Retinal pigment epithelial cell (primary cell): ENCODE results near the gene ACTMAP.
A peak's percentile ranks its signal among the peaks of the same experiment; 100 is the strongest.

ENCODE experiments used
- DNase-seq: peaks from one replicate; pipeline ENCODE4 v3.0.0-alpha.2; 2010; ENCODE audit warnings: low read depth
- H3K4me3 ChIP-seq: 2 replicates; pipeline ENCODE4 v1.5.1; 2011; ENCODE audit warnings: mild to moderate bottlenecking, low read length, control low read depth, moderate library complexity
- CTCF ChIP-seq: conservative IDR thresholded peaks from 2 replicates; pipeline ENCODE4 v1.5.1; 2011; ENCODE audit warnings: low read depth, low read length, control low read depth, inconsistent platforms

ACTMAP gene

DNA sequence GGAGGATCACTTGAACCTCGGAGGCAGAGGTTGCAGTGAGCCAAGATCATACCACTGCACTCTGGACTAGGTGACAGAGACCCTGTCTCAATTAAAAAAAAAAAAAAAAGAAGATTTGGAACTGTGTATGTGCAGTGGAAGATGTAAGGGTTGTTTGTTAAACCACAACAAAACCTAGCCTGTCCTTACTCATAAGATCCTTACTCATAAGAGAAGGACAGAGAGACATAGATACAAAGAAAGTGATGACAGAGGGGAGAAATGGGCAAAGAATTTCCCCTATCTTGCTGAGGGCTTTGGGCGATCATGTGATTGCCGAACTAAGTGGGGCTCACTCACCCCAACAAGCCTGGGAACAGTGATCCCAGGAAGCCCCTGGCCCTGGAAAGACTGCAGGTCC lies 25.4 kb downstream of the ACTMAP start:
- no peak for TF ChIP-seq CTCF
- no peak for DNase-seq
- no peak overlapping the region for H3K4me3 ChIP-seq

DNA sequence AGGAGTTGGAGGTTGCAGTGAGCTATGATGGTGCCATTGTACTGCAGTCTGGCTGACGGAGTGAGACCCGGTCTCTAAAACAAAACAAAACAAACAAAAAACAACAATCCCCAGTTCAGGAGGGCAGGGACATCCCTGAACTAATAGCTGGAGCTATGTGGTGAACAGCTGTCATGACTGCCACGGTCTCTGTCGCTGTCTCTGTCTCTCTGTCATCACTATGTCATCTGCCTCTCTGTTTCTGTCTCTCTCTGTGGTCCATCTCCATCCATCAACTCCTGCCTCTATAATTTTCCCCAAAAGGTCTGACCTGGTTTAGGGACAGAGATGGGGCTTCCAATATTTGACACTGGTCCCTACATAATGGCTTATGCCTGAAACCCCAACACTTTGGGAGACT lies 26.0 kb downstream of the ACTMAP start:
- TF ChIP-seq CTCF = no peak
- no peak overlapping the region for H3K4me3 ChIP-seq
- DNase-seq = no peak

- no peak for DNase-seq
- H3K4me3 ChIP-seq = no peak overlapping the region
- TF ChIP-seq CTCF = no peak
Observed at GRCh38 chr19:40723661-40724254, 26.5 kb downstream of the ACTMAP start.

- no peak for TF ChIP-seq CTCF
- no peak for DNase-seq
- H3K4me3 ChIP-seq = no peak overlapping the region
Observed at GRCh38 chr19:40721936-40722661, 28.2 kb downstream of the ACTMAP start.

- no peak for TF ChIP-seq CTCF
- no peak overlapping the region for H3K4me3 ChIP-seq
- DNase-seq = no peak
Observed at GRCh38 chr19:40721140-40721486, 29.2 kb downstream of the ACTMAP start.

DNA sequence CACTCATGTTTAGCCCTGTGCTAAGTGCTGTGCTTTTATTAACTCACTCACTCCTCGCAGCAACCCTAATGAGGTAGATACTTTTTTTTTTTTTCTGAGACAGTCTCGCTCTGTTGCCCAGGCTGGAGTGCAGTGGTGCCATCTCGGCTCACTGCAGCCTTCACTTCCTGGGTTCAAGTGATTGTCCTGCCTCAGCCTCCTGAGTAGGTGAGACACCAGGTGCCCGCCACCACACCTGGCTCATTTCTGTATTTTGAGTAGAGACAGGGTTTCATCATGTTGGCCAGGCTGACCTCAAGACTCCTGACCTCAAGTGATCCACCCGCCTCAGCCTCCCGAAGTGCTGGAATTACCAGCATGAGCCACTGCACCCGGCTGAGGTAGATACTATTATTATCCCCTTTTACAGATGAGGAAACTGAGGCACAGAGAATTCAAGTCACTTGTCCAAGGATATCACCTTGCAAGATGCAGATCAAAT lies 30.8 kb downstream of the ACTMAP start:
- H3K4me3 ChIP-seq = peak overlapping the region; percentile 65
- no peak for DNase-seq
- TF ChIP-seq CTCF = no peak
